ENCODE results near the gene ZMIZ1. TPM values are rescaled to one million over a fixed set of nuclear protein-coding genes. Genes with fewer than 3 reads are reported as not detected.

ZMIZ1 gene
- total RNA-seq, 1 experiment from 2014 or later = 34.2 TPM

DNA sequence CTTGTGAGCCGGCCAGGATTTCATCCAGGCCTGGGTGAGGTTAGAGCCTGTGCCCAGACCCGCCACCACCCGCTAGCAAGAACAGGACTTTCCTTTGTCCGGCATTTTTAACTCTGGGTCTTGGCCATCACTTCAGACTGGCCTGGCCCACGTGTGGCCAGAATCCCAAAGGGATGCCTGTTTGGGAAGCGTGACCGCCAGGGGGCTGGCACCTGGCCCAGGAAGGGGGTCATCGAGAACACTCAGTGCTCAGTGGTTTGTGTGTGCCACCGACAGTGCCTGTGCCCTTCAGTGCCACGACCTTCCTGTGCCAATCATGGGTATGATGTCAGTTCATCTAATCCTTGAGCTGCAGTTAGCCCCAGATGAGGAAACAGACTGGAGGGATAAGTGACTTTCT is 85.0 kb downstream of the ZMIZ1 start:
- intact Hi-C loops (cut with micrococcal nuclease; ENCODE audit: unreplicated experiment) (no loop called here), in situ Hi-C loops (cut with HindIII; ENCODE audit: low pct_unique_long_range_greater_than_20kb, low sequenced_read_pairs) (no loop called here)
- Histone ChIP-seq H3K9me3 (ENCODE audit: control insufficient read depth, insufficient read depth, low read depth, low read length) (no peaks in the 10 kb centered on the region), H3K27me3 (ENCODE audit: control insufficient read depth, insufficient read depth, low read length) (no peaks in the 10 kb centered on the region), H3K4me3 (ENCODE audit: low read depth in 2 of 2, low read length in 2 of 2) (no peak overlapping the region), H3K27ac (ENCODE audit: low read length) (no peak overlapping the region), H3K4me1 (ENCODE audit: control insufficient read depth, insufficient read depth, low read length) (peaks cover 79% of the 10 kb centered on the region), H3K36me3 (ENCODE audit: control insufficient read depth, insufficient read depth, low read length) (no peaks in the 10 kb centered on the region)
- ChIA-PET POLR2A (no interaction called here), CTCF (no interaction called here)
- BruUV-seq (replicated peaks) = no TSS peak
- TF ChIP-seq POLR2AphosphoS5 (IDR thresholded peaks at IDR 0.05; ENCODE audit: low read depth, low read length) (no peak), TCF7L2 (IDR thresholded peaks at IDR 0.05; ENCODE audit: low read depth, low read length) (no peak), SIN3A (IDR thresholded peaks at IDR 0.05; ENCODE audit: borderline replicate concordance, insufficient read depth, low read depth, low read length) (no peak)
- TF ChIP-seq, protein P1, sequence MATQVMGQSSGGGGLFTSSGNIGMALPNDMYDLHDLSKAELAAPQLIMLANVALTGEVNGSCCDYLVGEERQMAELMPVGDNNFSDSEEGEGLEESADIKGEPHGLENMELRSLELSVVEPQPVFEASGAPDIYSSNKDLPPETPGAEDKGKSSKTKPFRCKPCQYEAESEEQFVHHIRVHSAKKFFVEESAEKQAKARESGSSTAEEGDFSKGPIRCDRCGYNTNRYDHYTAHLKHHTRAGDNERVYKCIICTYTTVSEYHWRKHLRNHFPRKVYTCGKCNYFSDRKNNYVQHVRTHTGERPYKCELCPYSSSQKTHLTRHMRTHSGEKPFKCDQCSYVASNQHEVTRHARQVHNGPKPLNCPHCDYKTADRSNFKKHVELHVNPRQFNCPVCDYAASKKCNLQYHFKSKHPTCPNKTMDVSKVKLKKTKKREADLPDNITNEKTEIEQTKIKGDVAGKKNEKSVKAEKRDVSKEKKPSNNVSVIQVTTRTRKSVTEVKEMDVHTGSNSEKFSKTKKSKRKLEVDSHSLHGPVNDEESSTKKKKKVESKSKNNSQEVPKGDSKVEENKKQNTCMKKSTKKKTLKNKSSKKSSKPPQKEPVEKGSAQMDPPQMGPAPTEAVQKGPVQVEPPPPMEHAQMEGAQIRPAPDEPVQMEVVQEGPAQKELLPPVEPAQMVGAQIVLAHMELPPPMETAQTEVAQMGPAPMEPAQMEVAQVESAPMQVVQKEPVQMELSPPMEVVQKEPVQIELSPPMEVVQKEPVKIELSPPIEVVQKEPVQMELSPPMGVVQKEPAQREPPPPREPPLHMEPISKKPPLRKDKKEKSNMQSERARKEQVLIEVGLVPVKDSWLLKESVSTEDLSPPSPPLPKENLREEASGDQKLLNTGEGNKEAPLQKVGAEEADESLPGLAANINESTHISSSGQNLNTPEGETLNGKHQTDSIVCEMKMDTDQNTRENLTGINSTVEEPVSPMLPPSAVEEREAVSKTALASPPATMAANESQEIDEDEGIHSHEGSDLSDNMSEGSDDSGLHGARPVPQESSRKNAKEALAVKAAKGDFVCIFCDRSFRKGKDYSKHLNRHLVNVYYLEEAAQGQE (IDR thresholded peaks at IDR 0.05; ENCODE audit: insufficient read depth in 1 of 2, low read depth in 2 of 2, low read length in 1 of 2) = no peak
- TF ChIP-seq, protein P2, sequence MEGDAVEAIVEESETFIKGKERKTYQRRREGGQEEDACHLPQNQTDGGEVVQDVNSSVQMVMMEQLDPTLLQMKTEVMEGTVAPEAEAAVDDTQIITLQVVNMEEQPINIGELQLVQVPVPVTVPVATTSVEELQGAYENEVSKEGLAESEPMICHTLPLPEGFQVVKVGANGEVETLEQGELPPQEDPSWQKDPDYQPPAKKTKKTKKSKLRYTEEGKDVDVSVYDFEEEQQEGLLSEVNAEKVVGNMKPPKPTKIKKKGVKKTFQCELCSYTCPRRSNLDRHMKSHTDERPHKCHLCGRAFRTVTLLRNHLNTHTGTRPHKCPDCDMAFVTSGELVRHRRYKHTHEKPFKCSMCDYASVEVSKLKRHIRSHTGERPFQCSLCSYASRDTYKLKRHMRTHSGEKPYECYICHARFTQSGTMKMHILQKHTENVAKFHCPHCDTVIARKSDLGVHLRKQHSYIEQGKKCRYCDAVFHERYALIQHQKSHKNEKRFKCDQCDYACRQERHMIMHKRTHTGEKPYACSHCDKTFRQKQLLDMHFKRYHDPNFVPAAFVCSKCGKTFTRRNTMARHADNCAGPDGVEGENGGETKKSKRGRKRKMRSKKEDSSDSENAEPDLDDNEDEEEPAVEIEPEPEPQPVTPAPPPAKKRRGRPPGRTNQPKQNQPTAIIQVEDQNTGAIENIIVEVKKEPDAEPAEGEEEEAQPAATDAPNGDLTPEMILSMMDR (IDR thresholded peaks at IDR 0.05) = no peak
- ATAC-seq (no peak), DNase-seq (ENCODE audit: low read depth, low spot score) (no peak)

DNA sequence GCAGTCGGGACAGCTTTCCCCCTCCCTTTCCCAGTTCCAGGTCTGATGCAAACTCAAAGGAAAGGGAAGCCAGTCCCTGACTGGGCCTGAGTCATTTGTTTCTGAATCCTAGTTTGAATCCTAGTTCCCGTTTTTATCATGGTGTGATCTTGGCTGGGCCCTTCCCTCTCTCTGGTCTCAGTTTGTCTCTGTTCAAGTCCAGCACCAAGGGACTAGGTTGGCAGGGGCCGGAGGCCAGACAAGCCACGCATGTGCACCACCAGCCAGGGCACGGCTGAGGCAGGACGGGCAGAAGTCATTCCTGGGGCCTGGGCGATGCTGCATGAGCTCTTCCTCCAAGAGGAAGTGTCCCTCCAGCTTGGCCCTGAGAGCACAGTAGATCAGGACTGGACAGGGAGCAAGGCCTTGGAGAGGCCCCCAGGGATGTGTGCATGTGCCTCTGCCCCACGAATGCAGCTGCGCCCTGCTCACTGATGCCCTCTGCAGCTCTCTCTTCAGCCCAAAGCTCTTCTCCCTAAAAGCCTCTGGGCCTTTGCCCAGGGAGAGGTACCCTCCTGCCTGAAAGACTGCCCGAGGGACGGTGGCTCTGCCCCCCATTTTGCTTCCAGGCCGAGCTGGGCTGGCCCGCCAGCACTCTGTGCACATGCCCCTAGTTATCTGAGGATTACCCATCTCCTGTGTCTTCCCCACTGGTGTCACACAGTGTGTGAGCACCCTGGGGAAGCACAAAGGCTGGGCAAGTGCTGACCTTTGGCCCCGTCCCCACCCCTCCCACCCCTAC is 86.7 kb downstream of the ZMIZ1 start:
- no peak overlapping the region for H3K4me3 ChIP-seq (ENCODE audit: low read depth in 2 of 2, low read length in 2 of 2)
- ChIA-PET POLR2A (no interaction called here), CTCF (interaction anchor here (0.6 kb wide), 1 partner anchor 42 kb away, joined by 3 read pairs; no protein-coding TSS in a partner anchor)
- H3K27ac ChIP-seq (ENCODE audit: low read length) = peak overlapping the region; percentile 85
- 0 out of 2 replicates have a peak, but pooled peaks have one; percentile 1 for ATAC-seq
- no peaks in the 10 kb centered on the region for H3K36me3 ChIP-seq (ENCODE audit: control insufficient read depth, insufficient read depth, low read length)
- no TSS peak for BruUV-seq (replicated peaks)
- in situ Hi-C loops (cut with HindIII; ENCODE audit: low pct_unique_long_range_greater_than_20kb, low sequenced_read_pairs) (no loop called here), intact Hi-C loops (cut with micrococcal nuclease; ENCODE audit: unreplicated experiment) (no loop called here)
- DNase-seq (ENCODE audit: low read depth, low spot score) = no peak
- H3K27me3 ChIP-seq (ENCODE audit: control insufficient read depth, insufficient read depth, low read length) = no peaks in the 10 kb centered on the region
- no peaks in the 10 kb centered on the region for H3K9me3 ChIP-seq (ENCODE audit: control insufficient read depth, insufficient read depth, low read depth, low read length)
- TF ChIP-seq, protein P2 (IDR thresholded peaks at IDR 0.05) = no peak
- TF ChIP-seq, protein P1 (IDR thresholded peaks at IDR 0.05; ENCODE audit: insufficient read depth in 1 of 2, low read depth in 2 of 2, low read length in 1 of 2) = no peak
- TF ChIP-seq POLR2AphosphoS5 (IDR thresholded peaks at IDR 0.05; ENCODE audit: low read depth, low read length) (no peak), TCF7L2 (IDR thresholded peaks at IDR 0.05; ENCODE audit: low read depth, low read length) (no peak), SIN3A (IDR thresholded peaks at IDR 0.05; ENCODE audit: borderline replicate concordance, insufficient read depth, low read depth, low read length) (no peak)
- H3K4me1 ChIP-seq (ENCODE audit: control insufficient read depth, insufficient read depth, low read length) = peaks cover 80% of the 10 kb centered on the region
